T-helper 1 cell (primary cell): ENCODE data around the gene LRRN4CL.
"Not testable (repeated sequence)": the region's sequence is repeated elsewhere in the genome, so short reads cannot be mapped to it uniquely, and the experiment has no call there.

Source experiments
- DNase-seq, 5 donors: peaks; one replicate each; pipeline ENCODE4 v3.0.0-alpha.2; 2012 to 2020

The LRRN4CL gene

GRCh38 chr11:62709247-62710000, 20.1 kb upstream of the LRRN4CL start:
- DNase-seq, result peak; percentile 93 to 98 (median 96)

- peak in 3 of 5 donors; percentile 29 to 36 (median 30) for DNase-seq
These were observed 19.5 kb upstream of the LRRN4CL start for GRCh38 chr11:62708793-62709192.

- DNase-seq, result no peak
These were observed 19.1 kb upstream of the LRRN4CL start for GRCh38 chr11:62708392-62708791.

- DNase-seq, result no peak
These were observed 18.0 kb upstream of the LRRN4CL start, which contains the start of the genes BSCL2 and GNG3 for GRCh38 chr11:62707277-62707861. Gene BSCL2, minus strand, starts transcription at chr11:62707424. Its CDS starts 229 bp downstream, at chr11:62707195. Gene GNG3, plus strand, starts transcription at chr11:62707676. Its CDS starts 620 bp downstream, at chr11:62708296.

GRCh38 chr11:62706850-62707247, 17.5 kb upstream of the LRRN4CL start:
- DNase-seq, result no peak

GRCh38 chr11:62705880-62706849, 16.8 kb upstream of the LRRN4CL start:
- peak; percentile 91 to 96 (median 92) for DNase-seq

- DNase-seq, result no peak
These were observed 16.1 kb upstream of the LRRN4CL start for GRCh38 chr11:62705413-62705812.

- not testable (repeated sequence) for DNase-seq
These were observed 14.6 kb upstream of the LRRN4CL start for GRCh38 chr11:62703921-62704320.

- DNase-seq, result no peak
These were observed 12.9 kb upstream of the LRRN4CL start for GRCh38 chr11:62702246-62702645.

- DNase-seq, result peak; percentile 47 to 75 (median 68)
These were observed 5.3 kb upstream of the LRRN4CL start for GRCh38 chr11:62694455-62695167.

GRCh38 chr11:62693624-62694023, 4.3 kb upstream of the LRRN4CL start:
- not testable (repeated sequence) for DNase-seq

- DNase-seq, result no peak
These were observed 839 bp downstream of the LRRN4CL start for GRCh38 chr11:62688491-62688890.

GRCh38 chr11:62687508-62688396, 1.6 kb downstream of the LRRN4CL start:
- DNase-seq, result no peak

GRCh38 chr11:62682518-62682917, 6.8 kb downstream of the LRRN4CL start:
- DNase-seq, result no peak

GRCh38 chr11:62680825-62681240, 8.5 kb downstream of the LRRN4CL start:
- DNase-seq, result peak in 1 of 5 donors; percentile 67

GRCh38 chr11:62678770-62679696, 10.3 kb downstream of the LRRN4CL start, which contains the start of gene UBXN1:
Gene UBXN1, minus strand, starts transcription at chr11:62679073. Its CDS starts 150 bp downstream, at chr11:62678923.
- peak; percentile 70 to 83 (median 77) for DNase-seq

- no peak for DNase-seq
These were observed 10.9 kb downstream of the LRRN4CL start for GRCh38 chr11:62678433-62678769.

GRCh38 chr11:62677714-62678113, 11.6 kb downstream of the LRRN4CL start:
- DNase-seq, result no peak

- DNase-seq, result no peak
These were observed 12.2 kb downstream of the LRRN4CL start for GRCh38 chr11:62677156-62677555.

- DNase-seq, result no peak
These were observed 12.6 kb downstream of the LRRN4CL start for GRCh38 chr11:62676698-62677097.
